DMS 273 (cell line): ENCODE results near the gene UBC.
A peak's percentile ranks its signal among the peaks of the same experiment; 100 is the strongest.

Experiments
- DNase-seq: peaks from one replicate; lab custom pipeline; 2025; ENCODE audit not compliant: unreplicated experiment; lab: John Stamatoyannopoulos, UW

Gene UBC

GRCh38 chr12:124914392-124915238, at the start of gene UBC:
UBC (minus strand) TSS chr12:124914650; CDS start chr12:124913771, 879 bp downstream.
- DNase-seq, result no peak

GRCh38 chr12:124963211-124963610, 48.8 kb upstream of the UBC start:
- DNase-seq, result no peak

- no peak for DNase-seq
These were observed 46.6 kb upstream of the UBC start for GRCh38 chr12:124961055-124961454.

- DNase-seq, result no peak
These were observed 42.1 kb upstream of the UBC start for GRCh38 chr12:124956571-124956970.

GRCh38 chr12:124954771-124955170, 40.3 kb upstream of the UBC start:
- no peak for DNase-seq

GRCh38 chr12:124953689-124954405, 39.4 kb upstream of the UBC start:
- no peak for DNase-seq

GRCh38 chr12:124952801-124953200, 38.4 kb upstream of the UBC start:
- DNase-seq, result no peak

GRCh38 chr12:124952295-124952694, 37.8 kb upstream of the UBC start:
- DNase-seq, result no peak

- no peak for DNase-seq
These were observed 35.6 kb upstream of the UBC start for GRCh38 chr12:124949779-124950728.

GRCh38 chr12:124949066-124949465, 34.6 kb upstream of the UBC start:
- DNase-seq, result no peak

GRCh38 chr12:124947561-124948398, 33.3 kb upstream of the UBC start:
- peak; percentile 33 for DNase-seq

GRCh38 chr12:124947013-124947412, 32.6 kb upstream of the UBC start:
- DNase-seq, result no peak

GRCh38 chr12:124946447-124946793, 32.0 kb upstream of the UBC start:
- no peak for DNase-seq

- no peak for DNase-seq
These were observed 26.7 kb upstream of the UBC start for GRCh38 chr12:124941170-124941527.

GRCh38 chr12:124940393-124941169, 26.1 kb upstream of the UBC start:
- no peak for DNase-seq

GRCh38 chr12:124940143-124940392, 25.6 kb upstream of the UBC start:
- no peak for DNase-seq

- DNase-seq, result no peak
These were observed 25.1 kb upstream of the UBC start for GRCh38 chr12:124939421-124940142.

- DNase-seq, result no peak
These were observed 24.6 kb upstream of the UBC start for GRCh38 chr12:124939079-124939420.

GRCh38 chr12:124938587-124938986, 24.1 kb upstream of the UBC start:
- DNase-seq, result no peak
